ENCODE measurements around the gene CCNJL.

The CCNJL gene

DNA sequence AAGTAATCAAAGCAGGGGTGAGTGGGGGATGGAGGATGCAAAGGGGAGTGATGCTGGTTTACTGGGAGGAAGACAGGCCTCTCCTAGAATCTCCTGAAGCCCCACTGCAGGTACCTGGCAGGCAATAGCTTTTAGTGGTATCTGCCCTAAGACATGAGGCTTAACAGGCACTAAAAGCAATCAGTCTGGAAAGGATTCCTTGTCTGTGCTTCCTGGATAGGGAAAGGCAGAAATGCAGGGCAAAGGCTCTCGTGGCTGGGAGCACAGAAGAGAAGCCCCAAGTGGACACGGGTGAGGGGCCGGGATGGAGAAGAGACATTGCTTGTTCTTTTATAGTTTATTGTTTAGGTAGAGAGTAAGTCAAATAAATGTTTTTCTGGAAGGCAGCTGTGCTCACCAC, 40.1 kb downstream of the CCNJL start:
- no peak for DNase-seq (ENCODE audit: low spot score)
- in situ Hi-C loops (cut with MboI; ENCODE audit: low sequenced_read_pairs, unreplicated experiment) = no loop called here
- TF ChIP-seq, protein P1, sequence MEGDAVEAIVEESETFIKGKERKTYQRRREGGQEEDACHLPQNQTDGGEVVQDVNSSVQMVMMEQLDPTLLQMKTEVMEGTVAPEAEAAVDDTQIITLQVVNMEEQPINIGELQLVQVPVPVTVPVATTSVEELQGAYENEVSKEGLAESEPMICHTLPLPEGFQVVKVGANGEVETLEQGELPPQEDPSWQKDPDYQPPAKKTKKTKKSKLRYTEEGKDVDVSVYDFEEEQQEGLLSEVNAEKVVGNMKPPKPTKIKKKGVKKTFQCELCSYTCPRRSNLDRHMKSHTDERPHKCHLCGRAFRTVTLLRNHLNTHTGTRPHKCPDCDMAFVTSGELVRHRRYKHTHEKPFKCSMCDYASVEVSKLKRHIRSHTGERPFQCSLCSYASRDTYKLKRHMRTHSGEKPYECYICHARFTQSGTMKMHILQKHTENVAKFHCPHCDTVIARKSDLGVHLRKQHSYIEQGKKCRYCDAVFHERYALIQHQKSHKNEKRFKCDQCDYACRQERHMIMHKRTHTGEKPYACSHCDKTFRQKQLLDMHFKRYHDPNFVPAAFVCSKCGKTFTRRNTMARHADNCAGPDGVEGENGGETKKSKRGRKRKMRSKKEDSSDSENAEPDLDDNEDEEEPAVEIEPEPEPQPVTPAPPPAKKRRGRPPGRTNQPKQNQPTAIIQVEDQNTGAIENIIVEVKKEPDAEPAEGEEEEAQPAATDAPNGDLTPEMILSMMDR (IDR thresholded peaks at IDR 0.05; ENCODE audit: borderline replicate concordance, control extremely low read depth, extremely low read depth, insufficient read depth, missing control alignments) = no peak

- no peak for DNase-seq (ENCODE audit: low spot score)
- TF ChIP-seq, protein P1 (IDR thresholded peaks at IDR 0.05; ENCODE audit: borderline replicate concordance, control extremely low read depth, extremely low read depth, insufficient read depth, missing control alignments) = no peak
- in situ Hi-C loops (cut with MboI; ENCODE audit: low sequenced_read_pairs, unreplicated experiment) = no loop called here
Measured at GRCh38 chr5:160271836-160272235, 40.5 kb downstream of the CCNJL start.

GRCh38 chr5:160271396-160271795, 41.0 kb downstream of the CCNJL start:
- TF ChIP-seq, protein P1 (IDR thresholded peaks at IDR 0.05; ENCODE audit: borderline replicate concordance, control extremely low read depth, extremely low read depth, insufficient read depth, missing control alignments) = no peak
- in situ Hi-C loops (cut with MboI; ENCODE audit: low sequenced_read_pairs, unreplicated experiment) = no loop called here
- DNase-seq (ENCODE audit: low spot score) = no peak

GRCh38 chr5:160270704-160271103, 41.7 kb downstream of the CCNJL start:
- TF ChIP-seq, protein P1 (IDR thresholded peaks at IDR 0.05; ENCODE audit: borderline replicate concordance, control extremely low read depth, extremely low read depth, insufficient read depth, missing control alignments) = no peak
- no peak for DNase-seq (ENCODE audit: low spot score)
- in situ Hi-C loops (cut with MboI; ENCODE audit: low sequenced_read_pairs, unreplicated experiment) = no loop called here

DNA sequence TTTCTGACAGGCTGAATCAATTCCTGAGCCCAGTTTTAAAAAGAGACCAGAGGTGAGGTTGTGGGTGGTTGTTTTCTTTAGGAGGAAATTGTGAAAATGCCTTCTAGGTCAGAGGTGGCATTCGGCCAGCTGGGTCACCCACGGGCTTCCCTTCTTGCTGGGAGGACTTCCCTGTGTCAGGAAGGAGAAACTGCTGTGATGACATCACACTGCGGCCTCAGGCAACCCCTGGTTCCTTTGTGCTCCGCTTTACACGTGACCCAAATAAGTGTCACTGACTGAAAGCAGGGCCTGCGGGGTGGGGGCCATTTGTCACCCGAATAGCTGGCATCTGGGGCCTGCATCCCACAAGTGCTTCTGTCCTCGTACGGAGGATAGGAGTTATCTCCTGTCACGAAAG, 43.3 kb downstream of the CCNJL start:
- DNase-seq (ENCODE audit: low spot score) = no peak

GRCh38 chr5:160268121-160268520, 44.2 kb downstream of the CCNJL start:
- TF ChIP-seq, protein P1 (IDR thresholded peaks at IDR 0.05; ENCODE audit: borderline replicate concordance, control extremely low read depth, extremely low read depth, insufficient read depth, missing control alignments) = no peak
- no peak for DNase-seq (ENCODE audit: low spot score)
- in situ Hi-C loops (cut with MboI; ENCODE audit: low sequenced_read_pairs, unreplicated experiment) = no loop called here

More for the DNA sequence above, 43.3 kb downstream of the CCNJL start:
- in situ Hi-C loops (cut with MboI; ENCODE audit: low sequenced_read_pairs, unreplicated experiment) = no loop called here
- TF ChIP-seq, protein P1 (IDR thresholded peaks at IDR 0.05; ENCODE audit: borderline replicate concordance, control extremely low read depth, extremely low read depth, insufficient read depth, missing control alignments) = no peak

Measured in GM13976 (cell line).